Measurements from ENCODE around the gene MAML2. TPM values are rescaled to one million over a fixed set of nuclear protein-coding genes. Genes with fewer than 3 reads are reported as not detected.

MAML2 gene
- polyA plus RNA-seq, 3 donors = 30.1 to 32.2 (median 32.0) TPM

- no peak for DNase-seq (ENCODE audit: extremely low read depth in 1 of 11, low read depth in 9 of 11, low spot score in 4 of 11)
Observed at GRCh38 chr11:96105944-96106343, 237.1 kb downstream of the MAML2 start.

- no peak for DNase-seq (ENCODE audit: extremely low read depth in 1 of 11, low read depth in 9 of 11, low spot score in 4 of 11)
Observed at GRCh38 chr11:96105197-96105895, 237.6 kb downstream of the MAML2 start.

GRCh38 chr11:96104496-96104895, 238.5 kb downstream of the MAML2 start:
- DNase-seq (ENCODE audit: extremely low read depth in 1 of 11, low read depth in 9 of 11, low spot score in 4 of 11) = no peak

- no peak for DNase-seq (ENCODE audit: extremely low read depth in 1 of 11, low read depth in 9 of 11, low spot score in 4 of 11)
Observed at GRCh38 chr11:96103721-96104120, 239.3 kb downstream of the MAML2 start.

GRCh38 chr11:96103102-96103501, 239.9 kb downstream of the MAML2 start:
- DNase-seq (ENCODE audit: extremely low read depth in 1 of 11, low read depth in 9 of 11, low spot score in 4 of 11) = no peak

- no peak for DNase-seq (ENCODE audit: extremely low read depth in 1 of 11, low read depth in 9 of 11, low spot score in 4 of 11)
Observed at GRCh38 chr11:96102664-96103078, 240.3 kb downstream of the MAML2 start.

- no peak for DNase-seq (ENCODE audit: extremely low read depth in 1 of 11, low read depth in 9 of 11, low spot score in 4 of 11)
Observed at GRCh38 chr11:96101146-96101545, 241.8 kb downstream of the MAML2 start.

GRCh38 chr11:96098511-96099241, 244.3 kb downstream of the MAML2 start:
- no peak for DNase-seq (ENCODE audit: extremely low read depth in 1 of 11, low read depth in 9 of 11, low spot score in 4 of 11)

- DNase-seq (ENCODE audit: extremely low read depth in 1 of 11, low read depth in 9 of 11, low spot score in 4 of 11) = no peak
Observed at GRCh38 chr11:96097844-96098421, 245.1 kb downstream of the MAML2 start.

- DNase-seq (ENCODE audit: extremely low read depth in 1 of 11, low read depth in 9 of 11, low spot score in 4 of 11) = no peak
Observed at GRCh38 chr11:96096360-96096759, 246.6 kb downstream of the MAML2 start.

- no peak for DNase-seq (ENCODE audit: extremely low read depth in 1 of 11, low read depth in 9 of 11, low spot score in 4 of 11)
Observed at GRCh38 chr11:96095884-96096303, 247.1 kb downstream of the MAML2 start.

GRCh38 chr11:96094156-96094555, 248.8 kb downstream of the MAML2 start:
- DNase-seq (ENCODE audit: extremely low read depth in 1 of 11, low read depth in 9 of 11, low spot score in 4 of 11) = no peak

- no peak for DNase-seq (ENCODE audit: extremely low read depth in 1 of 11, low read depth in 9 of 11, low spot score in 4 of 11)
Observed at GRCh38 chr11:96092511-96092910, 250.5 kb downstream of the MAML2 start.

- no peak for DNase-seq (ENCODE audit: extremely low read depth in 1 of 11, low read depth in 9 of 11, low spot score in 4 of 11)
Observed at GRCh38 chr11:96091476-96091875, 251.5 kb downstream of the MAML2 start.

- DNase-seq (ENCODE audit: extremely low read depth in 1 of 11, low read depth in 9 of 11, low spot score in 4 of 11) = no peak
Observed at GRCh38 chr11:96090711-96091110, 252.3 kb downstream of the MAML2 start.

- DNase-seq (ENCODE audit: extremely low read depth in 1 of 11, low read depth in 9 of 11, low spot score in 4 of 11) = no peak
Observed at GRCh38 chr11:96088914-96089313, 254.1 kb downstream of the MAML2 start.

GRCh38 chr11:96086111-96086510, 256.9 kb downstream of the MAML2 start:
- DNase-seq (ENCODE audit: extremely low read depth in 1 of 11, low read depth in 9 of 11, low spot score in 4 of 11) = no peak

- DNase-seq (ENCODE audit: extremely low read depth in 1 of 11, low read depth in 9 of 11, low spot score in 4 of 11) = no peak
Observed at GRCh38 chr11:96085319-96085930, 257.6 kb downstream of the MAML2 start.

GRCh38 chr11:96084610-96085318, 258.2 kb downstream of the MAML2 start:
- no peak for DNase-seq (ENCODE audit: extremely low read depth in 1 of 11, low read depth in 9 of 11, low spot score in 4 of 11)

Measured in renal cortex interstitium (tissue), 11 donors.